GM19043 (cell line): ENCODE results near the gene PTOV1.
A peak's percentile ranks its signal among the peaks of the same experiment; 100 is the strongest.

Experiments used
- ATAC-seq: cut with Tn5 transposase; IDR thresholded peaks from one replicate; pipeline ENCODE4 v1.9.1; 2021; ENCODE audit warnings: low read depth; ENCODE audit not compliant: unreplicated experiment

PTOV1 gene

GRCh38 chr19:49857838-49858087, 6.8 kb downstream of the PTOV1 start:
- no peak for ATAC-seq

GRCh38 chr19:49858088-49858985, 7.4 kb downstream of the PTOV1 start:
- no peak for ATAC-seq

- ATAC-seq, result no peak
Observed at GRCh38 chr19:49859682-49860335, 8.8 kb downstream of the PTOV1 start.

- ATAC-seq, result no peak
Observed at GRCh38 chr19:49860336-49861102, 9.6 kb downstream of the PTOV1 start.

- ATAC-seq, result no peak
Observed at GRCh38 chr19:49861107-49861506, 10.1 kb downstream of the PTOV1 start.

GRCh38 chr19:49861541-49862378, 10.8 kb downstream of the PTOV1 start:
- no peak for ATAC-seq

- no peak for ATAC-seq
Observed at GRCh38 chr19:49862391-49863253, 11.7 kb downstream of the PTOV1 start.

GRCh38 chr19:49863254-49863934, 12.4 kb downstream of the PTOV1 start:
- no peak for ATAC-seq

- ATAC-seq, result no peak
Observed at GRCh38 chr19:49863935-49864320, 13.0 kb downstream of the PTOV1 start.

GRCh38 chr19:49864890-49865289, 13.9 kb downstream of the PTOV1 start:
- no peak for ATAC-seq

GRCh38 chr19:49866933-49867782, 16.2 kb downstream of the PTOV1 start, which contains the start of gene PNKP:
Gene PNKP (minus strand): TSS chr19:49867576. CDS start chr19:49867204, 372 bp downstream.
- ATAC-seq, result peak; percentile 36

- no peak for ATAC-seq
Observed at GRCh38 chr19:49869009-49869483, 18.1 kb downstream of the PTOV1 start.

GRCh38 chr19:49869484-49870308, 18.7 kb downstream of the PTOV1 start:
- ATAC-seq, result peak; percentile 78

GRCh38 chr19:49870309-49870901, 19.4 kb downstream of the PTOV1 start:
- no peak for ATAC-seq

- no peak for ATAC-seq
Observed at GRCh38 chr19:49871349-49871985, 20.5 kb downstream of the PTOV1 start.
